HG02943 (cell line): ENCODE results near the gene SLC8A1.
A peak's percentile ranks its signal among the peaks of the same experiment; 100 is the strongest.

ENCODE experiments used
- ATAC-seq: cut with Tn5 transposase; IDR thresholded peaks from one replicate; pipeline ENCODE4 v1.9.1; 2021; ENCODE audit warnings: mild to moderate bottlenecking, low read depth, moderate library complexity; ENCODE audit not compliant: unreplicated experiment

SLC8A1 gene

DNA sequence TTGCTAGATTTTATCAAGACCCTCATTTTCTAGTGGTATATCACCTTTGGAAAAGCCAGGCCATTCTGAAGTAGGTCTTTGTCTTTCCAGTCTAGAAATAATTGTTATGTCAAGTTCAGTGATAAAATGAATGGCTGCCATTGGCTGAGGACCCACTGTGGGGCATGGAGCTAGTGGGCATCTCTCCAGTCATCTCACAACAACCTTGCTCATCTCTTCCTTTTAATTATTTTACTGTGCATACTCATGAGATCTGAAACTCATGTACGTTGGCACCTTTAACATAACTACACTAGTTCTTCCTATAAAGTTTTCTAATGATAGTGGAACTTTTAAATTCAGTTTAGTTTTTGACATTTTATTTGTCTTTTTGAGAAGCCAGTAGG, 240.9 kb downstream of the SLC8A1 start:
- no peak for ATAC-seq

GRCh38 chr2:40210344-40210967, 241.4 kb downstream of the SLC8A1 start:
- ATAC-seq = no peak

DNA sequence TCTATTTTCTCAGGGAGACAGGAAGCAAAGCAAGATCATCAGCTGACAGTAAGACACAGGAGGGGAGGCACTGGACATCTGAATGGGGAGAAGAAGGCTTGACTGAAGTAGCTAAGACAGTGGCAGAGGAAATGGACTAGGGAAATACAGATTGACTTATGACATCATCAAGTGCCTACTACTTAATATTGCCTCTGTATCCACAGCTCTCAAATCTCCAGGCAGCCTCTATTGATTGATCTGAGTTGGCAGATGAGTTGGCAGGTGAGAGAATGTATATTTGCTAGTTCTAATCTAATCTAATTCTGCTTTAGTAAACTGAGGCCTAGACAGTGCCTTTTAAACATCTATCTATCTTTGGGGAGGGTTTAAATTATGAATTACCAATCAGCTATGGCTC, 242.1 kb downstream of the SLC8A1 start:
- no peak for ATAC-seq

DNA sequence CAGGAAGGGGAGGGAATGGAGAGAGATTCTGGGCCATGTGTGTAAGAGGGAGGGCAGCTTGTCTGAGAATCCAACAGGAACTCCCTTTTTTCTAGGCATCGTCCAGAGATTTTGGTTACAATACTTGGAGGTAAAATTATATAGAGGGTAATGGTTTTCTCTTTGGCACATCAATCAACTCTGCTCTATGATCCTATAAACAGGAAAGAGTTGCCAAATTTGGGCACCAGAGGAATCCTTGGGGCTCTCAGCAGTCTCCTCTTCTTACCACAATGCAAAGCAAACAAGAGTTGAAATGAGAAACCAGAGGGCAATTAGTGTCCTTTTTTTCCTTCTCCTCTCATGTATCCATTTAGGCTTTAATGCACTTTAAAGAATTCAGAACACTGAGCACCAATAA, 243.4 kb downstream of the SLC8A1 start:
- ATAC-seq = no peak

DNA sequence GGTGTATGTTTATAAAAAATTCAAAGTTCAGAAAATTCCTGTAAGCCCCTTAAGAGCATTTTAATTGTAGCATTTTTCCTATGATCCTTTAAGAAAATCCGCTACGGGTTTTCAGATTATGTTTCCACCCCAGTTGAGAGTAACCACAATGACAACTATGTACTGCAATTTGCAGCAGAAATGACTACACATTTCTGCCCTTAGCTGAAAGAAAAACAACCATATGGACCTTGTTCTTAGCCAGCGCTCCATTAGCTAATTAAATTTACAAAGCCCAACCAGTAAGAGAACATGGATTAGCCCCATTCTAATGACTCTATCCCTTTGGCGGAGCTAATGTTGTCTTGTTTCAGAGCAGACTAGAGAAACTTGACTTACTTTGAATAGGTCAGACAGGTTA, 247.6 kb downstream of the SLC8A1 start:
- no peak for ATAC-seq

GRCh38 chr2:40202798-40203400, 249.0 kb downstream of the SLC8A1 start:
- ATAC-seq = no peak

GRCh38 chr2:40201425-40201824, 250.5 kb downstream of the SLC8A1 start:
- ATAC-seq = no peak

- no peak for ATAC-seq
Measured at GRCh38 chr2:40200366-40200915, 251.4 kb downstream of the SLC8A1 start.

GRCh38 chr2:40199771-40200170, 252.1 kb downstream of the SLC8A1 start:
- ATAC-seq = no peak

DNA sequence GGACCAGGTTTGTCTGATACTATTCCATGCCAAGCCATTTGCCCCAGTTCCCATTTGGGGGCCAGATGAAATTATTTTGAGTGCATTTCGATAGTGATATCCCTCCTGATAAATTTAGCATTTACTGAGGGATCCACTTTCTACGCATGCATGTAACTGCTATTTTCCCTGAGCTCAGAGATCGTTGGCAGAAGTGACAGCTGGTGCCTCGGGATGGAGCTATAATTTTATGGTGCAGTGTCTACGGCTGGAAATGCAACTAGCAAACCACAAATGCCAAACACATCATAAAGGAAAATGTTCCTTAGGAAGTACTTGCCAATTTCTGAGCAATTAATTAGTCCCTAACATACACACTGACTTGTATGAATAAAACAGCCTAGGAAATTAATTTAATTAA, 254.8 kb downstream of the SLC8A1 start:
- ATAC-seq = no peak

GRCh38 chr2:40193670-40194026, 258.2 kb downstream of the SLC8A1 start:
- ATAC-seq = no peak

DNA sequence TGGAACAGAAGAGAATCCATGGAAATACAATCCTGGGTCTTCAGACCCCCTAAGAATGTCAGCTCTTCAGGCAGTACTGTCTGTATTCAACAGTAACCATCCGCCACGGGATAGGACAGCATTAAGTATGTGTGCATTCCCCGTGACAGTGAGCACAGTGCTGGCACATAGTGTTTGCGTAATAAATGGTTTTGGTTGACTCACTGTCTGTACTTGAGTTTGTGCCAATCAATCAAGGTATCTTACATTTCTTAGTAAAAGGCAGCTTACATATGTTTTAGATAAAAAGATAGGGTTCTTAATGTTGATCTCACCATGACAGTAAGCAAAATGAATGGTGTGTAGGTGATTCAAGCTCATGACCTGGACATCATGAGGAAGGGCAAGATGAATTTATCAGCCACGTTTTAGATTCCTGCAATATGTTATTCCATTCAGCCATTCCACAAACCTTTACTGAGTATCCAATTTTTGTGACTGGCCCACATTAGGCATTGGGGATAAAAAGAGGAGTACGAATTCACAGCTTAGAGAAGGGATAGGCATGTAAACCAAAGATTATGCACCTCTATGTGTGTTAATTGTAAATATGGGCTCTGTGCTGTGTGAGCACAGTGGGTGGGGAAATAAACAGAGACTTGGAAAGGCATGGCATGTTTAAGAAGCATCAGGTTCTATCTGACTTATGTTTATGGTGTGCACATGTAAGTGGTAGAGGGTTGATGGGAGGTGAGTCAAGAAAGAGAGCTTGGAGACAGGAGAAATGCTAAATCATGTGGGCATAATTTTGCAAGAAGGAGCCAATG, 258.8 kb downstream of the SLC8A1 start:
- no peak for ATAC-seq

DNA sequence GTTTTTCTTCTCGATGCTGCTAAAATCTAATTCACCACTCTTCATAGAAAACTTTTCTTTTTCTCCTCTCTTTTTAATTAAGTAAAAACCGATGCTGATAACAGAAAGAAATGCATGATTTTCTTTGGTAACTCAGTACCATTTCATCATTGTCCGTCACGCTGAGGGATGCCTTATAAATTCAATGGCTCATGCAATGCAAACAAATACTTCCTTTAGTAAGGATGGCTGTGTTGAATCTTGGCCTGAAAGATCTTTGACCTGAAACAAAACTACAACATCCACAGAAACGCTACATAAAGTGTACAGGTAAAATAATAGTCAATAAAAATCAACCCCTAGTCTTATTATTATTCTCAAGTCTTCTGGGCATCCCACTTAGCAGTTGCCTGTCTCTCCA, 261.4 kb downstream of the SLC8A1 start:
- no peak for ATAC-seq

- ATAC-seq = no peak
Measured at GRCh38 chr2:40189881-40190280, 262.0 kb downstream of the SLC8A1 start.

DNA sequence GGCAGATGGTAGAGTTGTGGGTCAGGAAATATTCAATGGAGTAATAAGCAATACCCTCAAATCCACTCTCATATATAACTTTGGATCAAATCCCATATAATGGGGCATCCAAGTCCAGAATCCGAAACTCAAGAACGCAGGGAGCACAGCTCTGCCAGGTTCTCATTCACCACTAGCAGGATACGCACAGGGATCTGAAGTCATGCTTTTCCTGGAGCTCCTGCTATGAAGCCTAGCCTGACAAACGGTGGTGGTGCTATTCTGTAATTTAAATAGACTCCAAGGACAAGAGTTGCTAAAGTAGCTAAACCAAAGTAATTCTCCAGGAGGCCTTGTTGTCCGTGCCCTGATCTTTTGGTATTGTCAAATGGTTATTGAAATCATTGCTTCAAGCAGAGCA, 264.8 kb downstream of the SLC8A1 start:
- ATAC-seq = no peak

DNA sequence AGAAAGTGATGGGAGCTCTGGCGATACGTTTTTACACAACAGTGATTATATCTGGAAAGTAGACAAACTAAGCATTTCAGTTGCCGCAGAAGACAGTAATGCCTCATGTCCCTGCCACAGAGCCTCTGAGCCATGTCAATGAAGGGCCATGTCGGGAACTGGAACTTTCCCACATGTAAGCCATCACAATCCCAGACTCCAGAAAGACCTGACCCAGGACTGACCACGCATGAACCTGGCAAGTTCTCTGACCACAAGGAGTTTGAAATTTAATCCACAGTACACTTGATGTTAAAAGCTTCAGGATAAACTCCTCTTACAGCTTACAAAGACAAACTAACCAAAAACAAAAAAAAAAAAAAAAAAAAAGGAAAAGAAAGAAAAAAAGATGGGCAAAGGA, 267.3 kb downstream of the SLC8A1 start:
- no peak for ATAC-seq

GRCh38 chr2:40181855-40182254, 270.0 kb downstream of the SLC8A1 start:
- ATAC-seq = no peak

GRCh38 chr2:40179801-40180200, 272.1 kb downstream of the SLC8A1 start:
- ATAC-seq = no peak

DNA sequence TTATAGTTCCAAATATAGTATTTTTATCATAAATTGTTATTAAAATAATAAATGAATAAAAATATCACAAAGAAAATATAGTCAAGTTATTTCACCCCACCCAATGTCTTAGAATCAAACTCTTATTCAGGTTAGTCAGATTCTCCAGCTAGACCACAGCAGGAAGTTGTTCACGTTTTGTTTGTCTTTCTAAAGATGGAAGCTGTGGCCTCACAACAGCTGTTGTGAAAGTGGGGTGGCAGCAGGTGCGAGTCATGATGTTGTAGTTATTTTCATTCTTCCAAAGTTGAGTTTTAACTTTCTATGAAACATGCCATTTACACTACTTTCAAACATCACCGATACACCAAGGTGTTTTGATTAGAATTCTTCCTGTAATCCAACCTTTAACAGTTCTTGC, 272.9 kb downstream of the SLC8A1 start:
- ATAC-seq = peak; percentile 65

DNA sequence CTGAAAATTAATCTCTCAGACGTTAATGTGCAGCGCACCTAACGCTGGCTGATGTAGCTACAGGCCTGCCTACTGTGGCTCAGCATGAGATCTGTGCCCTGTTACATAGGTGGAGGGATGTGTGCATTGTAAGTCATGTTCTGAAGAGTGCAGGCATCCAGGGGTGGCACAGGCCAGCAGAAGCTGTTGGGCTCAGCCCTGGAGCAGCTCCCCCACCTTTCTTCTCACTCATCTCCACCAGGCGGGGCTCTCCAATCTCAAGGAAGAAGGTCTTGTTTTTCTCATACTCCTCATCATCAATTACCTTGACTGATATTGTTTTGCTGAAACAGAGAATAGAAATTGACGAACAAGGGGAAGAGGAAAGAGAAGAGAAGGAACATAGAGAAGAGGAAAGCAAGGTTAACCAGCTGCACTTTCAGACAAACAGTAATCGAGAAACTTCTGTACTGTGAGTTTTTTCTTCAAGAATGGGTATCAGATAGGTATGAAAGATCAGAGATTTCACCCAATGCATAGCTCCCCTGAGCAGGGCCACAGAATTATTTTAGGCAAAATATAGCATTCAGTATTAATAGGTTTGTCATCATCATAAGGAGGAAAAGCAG, 273.6 kb downstream of the SLC8A1 start:
- ATAC-seq = no peak

DNA sequence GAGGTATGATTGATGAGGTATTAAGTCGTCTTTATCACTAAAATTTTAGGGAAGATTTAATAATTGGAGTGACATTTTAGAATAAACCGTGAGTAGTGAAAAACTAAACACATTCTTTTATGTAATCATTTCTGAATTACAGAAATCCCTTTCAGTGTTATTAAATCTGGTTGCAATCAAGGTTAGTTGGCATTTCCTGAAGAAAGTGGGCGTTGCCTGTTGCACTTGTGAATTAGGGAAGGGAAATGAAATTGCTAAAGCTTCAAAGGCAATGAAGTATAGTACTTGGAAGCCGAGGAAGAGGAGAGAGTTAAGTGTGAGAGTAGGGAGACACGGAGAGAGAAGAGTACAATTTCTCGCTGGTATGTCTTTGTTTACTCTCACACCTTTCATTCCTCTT, 274.5 kb downstream of the SLC8A1 start:
- no peak for ATAC-seq
